ENCODE data around the gene NOTCH2NLA.
"Not testable (repeated sequence)": the region's sequence is repeated elsewhere in the genome, so short reads cannot be mapped to it uniquely, and the experiment has no call there.

The NOTCH2NLA gene

DNA sequence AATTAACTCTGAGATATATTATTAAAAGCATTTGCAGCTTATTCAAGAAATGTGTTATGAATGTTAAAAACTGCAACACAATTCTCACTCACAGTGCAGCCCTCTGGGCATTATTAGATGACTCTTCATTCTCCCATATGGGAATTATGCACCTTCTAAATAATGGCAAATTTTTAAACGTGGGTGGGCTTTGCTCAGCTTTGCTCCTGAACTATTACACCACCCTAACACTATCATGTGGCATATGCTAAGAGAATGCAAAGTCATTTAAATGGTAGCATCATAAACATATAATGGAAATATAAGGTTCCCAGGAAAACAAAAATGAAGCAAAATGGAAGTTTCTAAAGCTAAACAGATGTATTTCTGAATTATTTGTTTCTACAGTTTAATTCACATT, 61.5 kb downstream of the NOTCH2NLA start:
- POLR2A ChIA-PET; H3K4me1 ChIP-seq (ENCODE audit: control extremely low read depth in 1 of 4, control insufficient read depth in 4 of 4, insufficient read depth in 4 of 4, low read length in 3 of 4): not testable (repeated sequence)

GRCh38 chr1:146144465-146144864, 84.4 kb downstream of the NOTCH2NLA start, which contains the start of gene NBPF10:
Gene NBPF10 (minus strand): TSS chr1:146144804. CDS start chr1:146144769, 35 bp downstream.
- H3K4me3 ChIP-seq (ENCODE audit: control insufficient read depth in 1 of 7, extremely low read depth in 1 of 7, insufficient read depth in 4 of 7, low read depth in 2 of 7, low read length in 6 of 7); H3K9me3 ChIP-seq (ENCODE audit: control extremely low read depth in 1 of 5, control insufficient read depth in 4 of 5, insufficient read depth in 2 of 5, low read depth in 1 of 5, low read length in 4 of 5); H3K4me1 ChIP-seq (ENCODE audit: control extremely low read depth in 1 of 4, control insufficient read depth in 4 of 4, insufficient read depth in 4 of 4, low read length in 3 of 4); CTCF ChIA-PET; POLR2A ChIA-PET; DNase-seq; H3K27me3 ChIP-seq (replicated peaks in 2 of 5; ENCODE audit: control insufficient read depth in 4 of 5, insufficient read depth in 5 of 5, low read length in 4 of 5); H3K27ac ChIP-seq (ENCODE audit: insufficient read depth in 1 of 2, low read depth in 1 of 2, low read length in 2 of 2, poor library complexity in 1 of 2, severe bottlenecking in 2 of 2); H3K36me3 ChIP-seq (ENCODE audit: control insufficient read depth in 4 of 4, insufficient read depth in 4 of 4, low read length in 3 of 4): not testable (repeated sequence)
- no CpG with 5 or more reads among the region's 7 CpGs for WGBS (ENCODE audit: insufficient coverage)

More for the DNA sequence above, 61.5 kb downstream of the NOTCH2NLA start:
- H3K27me3 ChIP-seq (replicated peaks in 2 of 5; ENCODE audit: control insufficient read depth in 4 of 5, insufficient read depth in 5 of 5, low read length in 4 of 5); H3K36me3 ChIP-seq (ENCODE audit: control insufficient read depth in 4 of 4, insufficient read depth in 4 of 4, low read length in 3 of 4); CTCF ChIA-PET; H3K9me3 ChIP-seq (ENCODE audit: control extremely low read depth in 1 of 5, control insufficient read depth in 4 of 5, insufficient read depth in 2 of 5, low read depth in 1 of 5, low read length in 4 of 5); DNase-seq; H3K4me3 ChIP-seq (ENCODE audit: control insufficient read depth in 1 of 7, extremely low read depth in 1 of 7, insufficient read depth in 4 of 7, low read depth in 2 of 7, low read length in 6 of 7); H3K27ac ChIP-seq (ENCODE audit: insufficient read depth in 1 of 2, low read depth in 1 of 2, low read length in 2 of 2, poor library complexity in 1 of 2, severe bottlenecking in 2 of 2): not testable (repeated sequence)
- WGBS (ENCODE audit: insufficient coverage), result no CpG with 5 or more reads among the region's 1 CpG

All from common myeloid progenitor, CD34-positive (primary cell).